Bronchial smooth muscle cell (primary cell): Measurements from ENCODE around the gene NOTCH2NLA. TPM values are rescaled to one million over a fixed set of nuclear protein-coding genes. Genes with fewer than 3 reads are reported as not detected.

Experiments used
- total RNA-seq: library from RNA; depleted of rRNA; stranded (reverse); fragments of >200 nt; gene quantifications from 2 replicates; pipeline ENCODE4 v1.2.1, GENCODE V29; 2014

The NOTCH2NLA gene
- total RNA-seq = 81.0 and 86.9 TPM in 2 replicates

GRCh38 chr1:146228710-146229477, at the start of gene NOTCH2NLA:
TSS of gene NOTCH2NLA (minus strand) at chr1:146229021. CDS start at chr1:146189337, 39,684 bp downstream.

GRCh38 chr1:146144465-146144864, 84.4 kb downstream of the NOTCH2NLA start, which contains the start of gene NBPF10:
TSS of gene NBPF10 (minus strand) at chr1:146144804. CDS start at chr1:146144769, 35 bp downstream.

Other genes starting within 250 kb of the NOTCH2NLA start
- gene TXNIP, start 232.4 kb downstream of the NOTCH2NLA start, total RNA-seq = 318 and 471 TPM in 2 replicates
- not detected in 2 replicates for gene HJV, start 207.3 kb downstream of the NOTCH2NLA start, total RNA-seq
- gene NBPF10, start 84.2 kb downstream of the NOTCH2NLA start, total RNA-seq = 2.8 and 4.9 TPM in 2 replicates